HG03457 (cell line): ENCODE measurements around the gene OR10G6.
"Not testable (repeated sequence)": the region's sequence is repeated elsewhere in the genome, so short reads cannot be mapped to it uniquely, and the experiment has no call there.

ENCODE experiments used
- ATAC-seq: cut with Tn5 transposase; IDR thresholded peaks from one replicate; pipeline ENCODE4 v1.9.1; 2021; ENCODE audit warnings: moderate number of reproducible peaks; ENCODE audit not compliant: unreplicated experiment

OR10G6 gene, protein sequence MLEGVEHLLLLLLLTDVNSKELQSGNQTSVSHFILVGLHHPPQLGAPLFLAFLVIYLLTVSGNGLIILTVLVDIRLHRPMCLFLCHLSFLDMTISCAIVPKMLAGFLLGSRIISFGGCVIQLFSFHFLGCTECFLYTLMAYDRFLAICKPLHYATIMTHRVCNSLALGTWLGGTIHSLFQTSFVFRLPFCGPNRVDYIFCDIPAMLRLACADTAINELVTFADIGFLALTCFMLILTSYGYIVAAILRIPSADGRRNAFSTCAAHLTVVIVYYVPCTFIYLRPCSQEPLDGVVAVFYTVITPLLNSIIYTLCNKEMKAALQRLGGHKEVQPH

DNA sequence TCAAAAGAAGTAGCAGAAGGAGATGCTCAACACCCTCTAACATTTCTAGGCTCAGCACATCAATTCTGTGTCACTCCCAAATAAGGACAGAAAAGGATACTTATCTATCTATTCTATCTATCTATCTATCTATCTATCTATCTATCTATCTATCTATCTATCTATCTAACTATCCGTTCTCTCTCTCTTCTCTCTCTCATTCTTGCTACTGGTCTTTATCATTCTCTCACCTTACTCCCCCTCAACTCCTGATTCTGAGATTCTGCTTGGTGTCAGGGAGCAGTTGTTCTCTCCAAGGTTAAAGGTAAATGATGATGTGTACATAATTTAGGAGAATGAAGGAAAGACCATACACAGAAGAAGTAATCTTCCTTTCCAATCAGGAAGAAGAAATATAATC lies at the start of gene OR10G6:
Gene OR10G6, minus strand, starts transcription at position 43 of the 400 bp plus-strand sequence. Its CDS starts 0 bp downstream, at position 43.
- no peak for ATAC-seq

DNA sequence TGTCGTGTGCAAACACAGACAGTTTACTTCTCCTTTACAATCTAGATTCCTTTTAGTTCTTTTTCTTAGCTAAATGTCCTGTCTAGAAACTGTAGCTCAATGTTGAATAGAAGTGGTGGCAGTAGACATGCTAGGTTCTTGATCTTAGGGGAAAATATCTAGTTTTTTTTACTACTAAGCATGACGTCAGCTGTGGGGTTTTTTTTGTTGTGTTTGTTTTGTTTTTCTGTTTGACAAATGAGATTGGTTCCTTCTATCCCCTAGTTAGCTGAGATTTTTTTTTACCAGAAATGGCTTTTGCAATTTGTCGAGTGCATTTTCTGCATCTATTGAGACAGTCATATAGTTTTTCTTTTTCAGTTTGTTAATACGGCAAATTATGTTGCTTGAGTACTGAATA lies 48.5 kb upstream of the OR10G6 start:
- no peak for ATAC-seq

DNA sequence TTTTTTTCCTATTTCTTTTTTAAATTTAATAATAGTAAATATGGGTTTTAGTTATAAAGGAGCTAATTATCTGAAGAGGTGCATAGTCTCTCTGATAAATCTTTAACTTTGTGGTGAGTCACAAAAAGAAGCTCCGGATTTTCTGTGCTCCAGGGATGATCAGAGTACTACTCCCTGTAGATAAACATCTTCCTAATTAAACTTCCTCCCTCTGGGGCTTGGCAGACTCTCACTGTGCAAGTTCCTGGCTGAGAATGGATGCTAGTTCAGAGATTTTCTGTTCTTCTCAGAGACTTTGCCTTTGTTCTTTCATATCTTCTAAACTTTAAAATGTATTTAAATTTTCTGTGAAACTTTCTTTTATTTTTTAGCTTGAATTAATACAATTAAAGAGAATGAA lies 46.3 kb upstream of the OR10G6 start, which contains the start of gene OR10G7:
Gene OR10G7, minus strand, starts transcription at position 72 of the 400 bp plus-strand sequence. CDS start 2,324 bp downstream, outside the sequence.
- no peak for ATAC-seq

DNA sequence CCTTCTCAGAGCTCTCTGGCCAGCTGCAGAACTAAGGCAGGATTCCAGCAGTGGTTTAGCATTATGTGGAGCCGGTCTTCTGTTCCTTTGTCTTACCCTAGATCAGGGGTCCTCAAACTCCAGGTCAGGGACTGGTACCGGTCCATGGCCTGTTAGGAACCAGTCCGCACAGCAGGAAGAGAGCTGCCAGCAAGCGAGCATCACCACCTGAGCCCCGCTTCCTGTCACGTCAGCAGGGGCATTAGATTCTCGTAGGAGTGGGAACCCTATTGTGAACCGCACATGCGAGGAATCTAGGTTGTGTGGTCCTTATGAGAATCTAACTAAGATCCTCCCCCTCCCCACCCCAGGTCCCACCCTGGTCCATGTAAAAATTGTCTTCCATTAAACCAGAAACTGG lies 44.6 kb upstream of the OR10G6 start:
- ATAC-seq: no peak

DNA sequence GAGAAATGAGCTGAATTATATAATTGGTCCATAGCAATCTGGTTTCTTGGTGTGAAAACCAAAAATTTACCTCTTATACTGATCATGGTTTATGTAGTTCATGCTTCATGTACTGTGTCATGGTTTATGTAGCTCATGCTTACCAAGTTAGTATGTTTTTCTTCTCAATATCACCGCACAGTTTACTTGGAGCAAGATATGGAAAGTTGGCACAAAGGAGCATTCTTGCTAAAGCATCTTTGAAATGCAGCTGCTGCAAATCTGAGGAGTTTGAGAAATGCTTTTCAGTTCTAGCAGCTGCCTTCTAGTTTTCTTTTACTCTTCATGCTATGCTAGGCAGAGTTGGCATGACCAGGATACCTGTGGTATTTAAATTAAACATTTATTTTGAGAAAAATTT lies 41.7 kb upstream of the OR10G6 start:
- ATAC-seq: no peak

DNA sequence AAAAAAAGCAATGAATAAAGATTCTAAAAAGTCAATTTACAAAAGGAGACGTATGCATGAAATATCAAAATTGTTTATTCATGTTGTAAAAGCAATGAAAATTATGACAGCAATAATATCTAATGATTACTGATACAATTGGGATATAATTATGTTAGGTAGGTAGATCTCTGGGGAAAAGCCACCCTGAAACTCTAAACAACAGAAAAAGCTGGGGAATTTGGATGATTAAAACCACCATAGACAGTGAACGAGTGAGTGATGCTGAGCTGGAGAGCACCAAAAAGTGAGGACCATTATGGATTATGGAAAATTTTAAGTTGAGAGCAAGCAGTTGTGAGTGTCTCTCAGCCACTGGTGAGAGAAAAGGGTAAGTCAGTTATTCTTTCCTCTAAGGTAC lies 31.5 kb upstream of the OR10G6 start, which contains the start of gene OR10G8:
Gene OR10G8, plus strand, starts transcription at position 301 of the 400 bp plus-strand sequence. CDS start 2,825 bp downstream, outside the sequence.
- ATAC-seq: no peak

DNA sequence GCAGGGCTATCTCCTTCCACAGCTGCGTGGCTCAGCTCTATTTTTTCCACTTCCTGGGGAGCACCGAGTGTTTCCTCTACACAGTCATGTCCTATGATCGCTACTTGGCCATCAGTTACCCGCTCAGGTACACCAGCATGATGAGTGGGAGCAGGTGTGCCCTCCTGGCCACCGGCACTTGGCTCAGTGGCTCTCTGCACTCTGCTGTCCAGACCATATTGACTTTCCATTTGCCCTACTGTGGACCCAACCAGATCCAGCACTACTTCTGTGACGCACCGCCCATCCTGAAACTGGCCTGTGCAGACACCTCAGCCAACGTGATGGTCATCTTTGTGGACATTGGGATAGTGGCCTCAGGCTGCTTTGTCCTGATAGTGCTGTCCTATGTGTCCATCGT lies 20.9 kb upstream of the OR10G6 start:
- ATAC-seq: not testable (repeated sequence)

DNA sequence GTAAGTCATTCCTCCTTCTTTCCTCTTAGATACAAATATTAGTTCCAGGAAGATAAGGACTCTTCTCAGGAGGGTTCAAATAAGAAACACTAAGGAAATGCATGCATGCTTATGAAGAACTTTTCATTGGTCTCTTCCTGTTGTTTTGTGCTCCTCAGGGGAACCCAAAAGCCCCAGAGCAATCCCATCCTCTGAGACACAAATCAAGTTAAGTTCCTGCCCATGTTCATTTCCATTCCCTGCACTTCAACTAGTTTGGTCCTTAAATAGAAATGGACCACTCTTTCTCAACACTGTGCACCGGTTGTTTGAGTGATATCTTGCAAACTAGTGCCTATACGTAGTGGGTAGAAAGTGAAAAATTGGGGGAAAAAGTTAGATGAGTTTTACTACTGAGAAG lies 17.7 kb upstream of the OR10G6 start, which contains the start of gene OR10G4:
Gene OR10G4, plus strand, starts transcription at position 301 of the 400 bp plus-strand sequence. CDS start 2,578 bp downstream, outside the sequence.
- no peak for ATAC-seq

DNA sequence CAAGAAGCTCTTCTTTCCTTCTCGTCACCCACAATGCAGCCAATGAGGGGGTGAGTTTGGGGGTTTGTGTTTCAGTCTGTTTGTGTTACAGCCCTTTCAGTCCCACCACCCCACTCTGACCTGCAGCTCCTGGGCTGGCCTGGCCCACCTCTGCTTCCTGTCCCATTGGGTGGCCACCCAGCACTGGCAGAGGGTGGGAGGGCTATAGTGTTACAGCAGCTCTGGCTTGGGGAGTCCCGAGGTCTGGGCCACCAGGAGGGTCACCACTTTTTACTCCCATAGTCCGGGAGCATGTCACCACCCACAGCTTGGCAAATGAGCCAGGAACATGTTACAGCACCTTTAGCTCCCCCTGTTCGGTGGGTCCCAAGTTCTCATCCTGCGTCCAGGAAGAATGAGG lies 15.7 kb downstream of the OR10G6 start:
- ATAC-seq: no peak

DNA sequence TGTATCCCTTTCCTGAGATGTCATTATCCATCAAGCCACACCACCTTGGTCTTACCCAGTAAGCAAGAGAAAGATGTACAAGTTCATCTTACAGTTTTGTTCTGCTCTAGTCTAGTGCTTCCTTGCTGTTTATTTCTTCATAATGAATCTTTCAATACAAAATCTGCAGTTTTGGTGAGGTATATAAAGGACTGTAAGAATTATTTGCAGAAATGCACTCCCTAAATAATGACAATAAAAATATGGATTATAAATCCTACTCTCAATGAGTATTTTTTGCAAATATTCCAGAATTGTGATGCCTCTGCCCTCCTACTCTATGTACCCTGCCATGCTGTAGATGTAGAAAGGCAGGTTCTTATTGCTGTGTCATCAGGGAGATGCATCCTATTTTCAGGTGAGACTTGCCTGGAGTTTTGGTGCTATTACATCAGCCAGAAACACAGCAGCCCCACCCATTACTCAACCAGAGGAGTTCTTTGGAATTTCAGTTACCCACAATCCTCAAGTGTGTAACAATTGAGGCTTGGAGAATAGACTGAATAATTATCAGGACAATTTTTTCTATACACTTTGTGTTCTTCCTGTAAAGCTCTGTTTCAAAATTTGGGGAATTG lies 17.1 kb downstream of the OR10G6 start, which contains the start of gene OR10S1:
Gene OR10S1, minus strand, starts transcription at position 51 of the 617 bp plus-strand sequence. CDS start 117 bp downstream, outside the sequence.
- no peak for ATAC-seq

DNA sequence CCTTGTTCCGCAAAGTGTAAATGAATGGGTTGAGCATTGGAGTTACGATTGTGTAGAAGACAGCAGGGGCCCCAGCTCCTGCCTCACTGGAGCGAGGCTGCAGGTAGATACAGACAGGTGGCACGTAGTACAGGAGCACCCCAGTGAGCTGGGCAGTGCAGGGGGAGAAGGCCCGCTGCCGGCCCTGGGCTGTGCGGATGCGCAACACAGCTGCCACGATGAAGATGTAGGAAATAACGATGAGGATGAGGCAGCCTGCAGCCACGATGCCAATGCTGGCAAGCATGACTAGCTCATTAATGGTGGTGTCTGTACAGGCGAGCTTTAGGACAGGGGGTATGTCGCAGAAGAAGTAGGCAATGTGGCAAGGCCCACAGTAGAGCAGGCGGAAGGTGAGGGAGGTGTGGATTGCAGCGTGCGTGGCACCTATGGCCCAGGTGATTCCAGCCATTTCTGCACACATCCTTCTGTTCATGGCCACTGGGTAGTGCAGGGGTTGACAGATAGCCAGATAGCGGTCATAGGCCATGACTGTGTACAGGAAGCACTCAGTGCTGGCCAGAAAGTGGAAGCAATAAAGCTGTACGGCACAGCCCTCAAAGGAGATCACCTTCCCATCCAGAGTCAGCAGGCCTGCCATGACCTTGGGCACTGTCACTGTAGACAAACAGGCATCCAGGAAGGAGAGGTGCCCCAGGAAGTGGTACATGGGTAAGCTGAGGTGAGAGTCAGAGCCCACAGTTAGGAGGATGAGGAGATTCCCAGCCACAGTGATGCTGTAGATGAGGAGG lies 18.0 kb downstream of the OR10G6 start:
- ATAC-seq: no peak

DNA sequence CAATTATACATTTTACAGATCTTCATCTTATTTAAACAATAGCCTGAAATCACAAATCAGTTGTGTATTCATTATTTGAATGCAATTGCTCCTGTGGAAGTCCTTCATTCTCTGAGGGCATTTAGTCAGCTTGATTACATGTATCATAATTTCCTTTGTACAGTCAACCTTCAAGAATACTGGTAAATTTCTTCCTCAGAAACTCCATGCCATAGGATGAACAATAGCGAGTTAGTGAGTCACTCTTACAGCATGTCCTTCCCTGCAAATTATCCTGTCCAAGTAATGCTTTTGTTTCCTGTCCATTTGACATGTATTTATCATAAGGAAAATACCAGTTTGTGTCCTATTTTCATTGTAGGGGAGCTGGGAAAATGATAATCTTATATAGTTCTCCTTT lies 21.1 kb downstream of the OR10G6 start:
- no peak for ATAC-seq

DNA sequence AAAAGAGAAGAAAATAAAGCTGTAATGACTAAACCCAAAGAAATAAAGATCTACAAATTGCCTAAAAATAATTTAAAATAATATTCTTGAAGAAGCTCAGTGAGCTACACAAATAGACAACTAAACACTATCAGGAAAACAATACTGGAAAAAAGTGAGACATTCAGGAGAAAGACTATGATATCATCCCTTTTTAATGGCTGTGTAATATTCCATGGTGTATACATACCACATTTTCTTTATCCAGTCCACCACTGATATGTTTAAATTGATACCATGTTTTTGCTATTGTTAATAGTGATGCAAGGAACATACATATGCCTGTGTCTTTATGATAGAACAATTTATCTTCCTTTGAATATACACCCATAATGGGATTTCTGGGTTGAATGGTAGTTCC lies 38.2 kb downstream of the OR10G6 start:
- no peak for ATAC-seq

DNA sequence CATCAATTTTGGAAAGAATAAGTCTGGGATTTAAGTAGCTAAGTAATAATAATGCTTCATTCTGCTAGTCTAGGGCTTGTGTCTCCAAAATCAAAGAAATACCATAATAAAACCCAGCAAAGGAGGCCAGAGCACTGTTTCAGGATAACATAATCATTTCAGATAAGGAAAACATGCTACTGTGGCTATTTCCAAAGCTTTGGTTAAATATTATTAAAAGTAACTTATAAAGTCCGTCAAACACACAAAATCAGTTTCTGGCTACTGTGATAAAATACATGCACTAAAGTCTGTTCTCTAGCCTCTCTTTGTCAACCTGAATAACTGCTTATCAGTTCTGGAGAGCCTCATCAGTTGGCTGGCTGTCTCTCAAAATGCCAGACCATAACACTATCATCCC lies 49.8 kb downstream of the OR10G6 start:
- ATAC-seq: no peak
